ENCODE results near the gene ZNF534. TPM values are rescaled to one million over a fixed set of nuclear protein-coding genes. Genes with fewer than 3 reads are reported as not detected.

Gene ZNF534
- total and polyA plus RNA-seq, 9 of the 15 experiments (the other 6 are each of a cell fraction or from before 2014, with no cell fraction given), result 0.08 to 0.33 (median 0.22) TPM; not detected in 1

DNA sequence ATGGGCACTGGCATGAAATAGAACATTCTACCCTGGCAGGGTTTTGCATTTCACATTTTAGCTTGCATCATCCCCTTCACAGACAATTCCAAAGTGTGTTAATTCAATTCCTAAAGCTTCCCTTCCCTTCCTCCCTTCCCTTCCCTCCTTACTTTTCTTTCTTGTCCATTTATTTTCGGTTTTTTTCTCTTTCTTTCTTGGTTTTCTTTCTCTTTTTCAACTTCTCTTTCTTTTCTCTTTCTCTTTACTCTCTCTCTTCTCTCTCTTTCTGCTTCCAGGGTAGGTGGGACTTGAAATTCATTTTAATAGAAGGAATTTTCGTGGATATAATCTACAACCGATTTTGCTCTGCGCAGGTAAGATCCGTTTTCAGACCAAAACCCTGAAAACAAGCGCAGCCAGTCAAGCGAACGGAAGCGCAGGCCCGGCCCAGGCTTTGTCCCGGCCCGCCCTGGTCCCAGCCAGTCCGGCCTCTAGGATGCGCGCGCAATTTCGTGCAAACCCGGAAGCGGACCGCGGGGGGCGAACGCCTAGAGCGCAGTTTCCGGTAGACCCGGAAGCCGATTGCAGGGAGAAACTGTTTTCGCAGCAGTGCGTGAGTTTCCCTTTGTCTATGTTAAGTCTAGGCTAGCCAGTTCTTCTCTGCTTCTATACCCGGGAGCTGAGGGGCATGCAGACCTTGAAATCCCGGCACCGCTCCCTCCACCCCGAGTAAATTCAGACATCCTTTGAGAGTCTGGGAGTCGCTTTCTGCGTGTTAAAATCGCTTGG lies 31.5 kb upstream of the ZNF534 start, which contains the start of gene ZNF528 (continued):
- TF ChIP-seq HINFP (tag; conservative IDR thresholded peaks at IDR 0.05; ENCODE audit: low read depth) (0 out of 2 replicates have a peak, but pooled peaks have one; percentile 4), EHMT2 (IDR thresholded peaks at IDR 0.05) (no peak; the same call in 1 of the 2 replicates), STAT5B (CRISPR knock-in tag; IDR thresholded peaks at IDR 0.05) (no peak), RHOXF2B (CRISPR knock-in tag; conservative IDR thresholded peaks at IDR 0.05) (no peak), ZNF224 (CRISPR knock-in tag; IDR thresholded peaks at IDR 0.05) (no peak), HNRNPLL (IDR thresholded peaks at IDR 0.05; ENCODE audit: low read depth, low read length, poor library complexity, severe bottlenecking) (peak; percentile 80), ZNF436 (CRISPR knock-in tag; IDR thresholded peaks at IDR 0.05) (no peak), ZBTB1 (CRISPR knock-in tag; IDR thresholded peaks at IDR 0.05; ENCODE audit: borderline replicate concordance, low read depth) (no peak), CBFA2T2 (conservative IDR thresholded peaks at IDR 0.05) (no peak), KLF1 (tag; IDR thresholded peaks at IDR 0.05) (no peak), PHF20 (IDR thresholded peaks at IDR 0.05; ENCODE audit: partially characterized antibody) (peak; percentile 43), CBFB (CRISPR knock-in tag; IDR thresholded peaks at IDR 0.05) (no peak), ZFP91 (CRISPR knock-in tag; IDR thresholded peaks at IDR 0.05) (no peak), XRCC5 (IDR thresholded peaks at IDR 0.05; ENCODE audit: low read depth, low read length) (no peak), ZBTB26 (CRISPR knock-in tag; IDR thresholded peaks at IDR 0.05) (no peak), RBM39 (optimal IDR thresholded peaks at IDR 0.05; ENCODE audit: low read depth, low read length) (no peak)
- TF ChIP-seq, protein P1, sequence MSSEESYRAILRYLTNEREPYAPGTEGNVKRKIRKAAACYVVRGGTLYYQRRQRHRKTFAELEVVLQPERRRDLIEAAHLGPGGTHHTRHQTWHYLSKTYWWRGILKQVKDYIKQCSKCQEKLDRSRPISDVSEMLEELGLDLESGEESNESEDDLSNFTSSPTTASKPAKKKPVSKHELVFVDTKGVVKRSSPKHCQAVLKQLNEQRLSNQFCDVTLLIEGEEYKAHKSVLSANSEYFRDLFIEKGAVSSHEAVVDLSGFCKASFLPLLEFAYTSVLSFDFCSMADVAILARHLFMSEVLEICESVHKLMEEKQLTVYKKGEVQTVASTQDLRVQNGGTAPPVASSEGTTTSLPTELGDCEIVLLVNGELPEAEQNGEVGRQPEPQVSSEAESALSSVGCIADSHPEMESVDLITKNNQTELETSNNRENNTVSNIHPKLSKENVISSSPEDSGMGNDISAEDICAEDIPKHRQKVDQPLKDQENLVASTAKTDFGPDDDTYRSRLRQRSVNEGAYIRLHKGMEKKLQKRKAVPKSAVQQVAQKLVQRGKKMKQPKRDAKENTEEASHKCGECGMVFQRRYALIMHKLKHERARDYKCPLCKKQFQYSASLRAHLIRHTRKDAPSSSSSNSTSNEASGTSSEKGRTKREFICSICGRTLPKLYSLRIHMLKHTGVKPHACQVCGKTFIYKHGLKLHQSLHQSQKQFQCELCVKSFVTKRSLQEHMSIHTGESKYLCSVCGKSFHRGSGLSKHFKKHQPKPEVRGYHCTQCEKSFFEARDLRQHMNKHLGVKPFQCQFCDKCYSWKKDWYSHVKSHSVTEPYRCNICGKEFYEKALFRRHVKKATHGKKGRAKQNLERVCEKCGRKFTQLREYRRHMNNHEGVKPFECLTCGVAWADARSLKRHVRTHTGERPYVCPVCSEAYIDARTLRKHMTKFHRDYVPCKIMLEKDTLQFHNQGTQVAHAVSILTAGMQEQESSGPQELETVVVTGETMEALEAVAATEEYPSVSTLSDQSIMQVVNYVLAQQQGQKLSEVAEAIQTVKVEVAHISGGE (CRISPR knock-in tag; IDR thresholded peaks at IDR 0.05), result peak in 2 of 3 experiments; percentile 35 to 95; a peak in 2 of 6 replicates
- TF ChIP-seq, protein P2, sequence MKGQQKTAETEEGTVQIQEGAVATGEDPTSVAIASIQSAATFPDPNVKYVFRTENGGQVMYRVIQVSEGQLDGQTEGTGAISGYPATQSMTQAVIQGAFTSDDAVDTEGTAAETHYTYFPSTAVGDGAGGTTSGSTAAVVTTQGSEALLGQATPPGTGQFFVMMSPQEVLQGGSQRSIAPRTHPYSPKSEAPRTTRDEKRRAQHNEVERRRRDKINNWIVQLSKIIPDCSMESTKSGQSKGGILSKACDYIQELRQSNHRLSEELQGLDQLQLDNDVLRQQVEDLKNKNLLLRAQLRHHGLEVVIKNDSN (CRISPR knock-in tag; IDR thresholded peaks at IDR 0.05), result no peak
